GM18868 (cell line): Measurements from ENCODE around the gene TRIM44.
A peak's percentile ranks its signal among the peaks of the same experiment; 100 is the strongest.

Experiments used
- ATAC-seq: cut with Tn5 transposase; IDR thresholded peaks from one replicate; pipeline ENCODE4 v1.9.1; 2021; ENCODE audit warnings: mild to moderate bottlenecking, moderate library complexity; ENCODE audit not compliant: unreplicated experiment

Gene TRIM44, protein sequence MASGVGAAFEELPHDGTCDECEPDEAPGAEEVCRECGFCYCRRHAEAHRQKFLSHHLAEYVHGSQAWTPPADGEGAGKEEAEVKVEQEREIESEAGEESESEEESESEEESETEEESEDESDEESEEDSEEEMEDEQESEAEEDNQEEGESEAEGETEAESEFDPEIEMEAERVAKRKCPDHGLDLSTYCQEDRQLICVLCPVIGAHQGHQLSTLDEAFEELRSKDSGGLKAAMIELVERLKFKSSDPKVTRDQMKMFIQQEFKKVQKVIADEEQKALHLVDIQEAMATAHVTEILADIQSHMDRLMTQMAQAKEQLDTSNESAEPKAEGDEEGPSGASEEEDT

DNA sequence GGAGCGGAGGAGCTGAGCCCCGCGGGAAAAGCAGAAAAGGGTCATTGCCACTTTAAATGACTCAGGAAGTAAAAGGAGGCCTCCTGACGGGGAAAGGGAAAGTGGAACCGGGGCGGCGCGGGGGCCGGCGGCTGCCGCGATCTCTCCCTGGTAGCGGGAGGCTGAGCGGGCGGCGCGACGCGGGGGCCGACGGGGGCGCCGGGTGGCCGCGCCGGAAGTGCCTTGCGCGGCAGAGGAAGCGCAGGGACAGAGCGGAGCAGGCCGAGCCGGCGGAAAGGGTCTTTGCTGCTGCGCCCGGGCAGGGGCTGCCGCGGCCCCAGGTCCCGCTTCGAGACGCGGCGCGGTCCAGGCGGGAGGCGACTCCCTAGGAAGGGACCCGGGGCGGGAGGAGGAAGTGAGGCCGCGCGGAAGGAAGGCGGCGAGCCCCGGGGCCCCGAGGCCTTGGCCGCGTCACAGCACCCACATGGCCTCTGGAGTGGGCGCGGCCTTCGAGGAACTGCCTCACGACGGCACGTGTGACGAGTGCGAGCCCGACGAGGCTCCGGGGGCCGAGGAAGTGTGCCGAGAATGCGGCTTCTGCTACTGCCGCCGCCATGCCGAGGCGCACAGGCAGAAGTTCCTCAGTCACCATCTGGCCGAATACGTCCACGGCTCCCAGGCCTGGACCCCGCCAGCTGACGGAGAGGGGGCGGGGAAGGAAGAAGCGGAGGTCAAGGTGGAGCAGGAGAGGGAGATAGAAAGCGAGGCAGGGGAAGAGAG lies at the start of gene TRIM44:
Gene TRIM44 (plus strand): TSS at position 127 of the 759 bp plus-strand sequence. CDS start 337 bp downstream, at position 464.
- peak; percentile 90 for ATAC-seq

DNA sequence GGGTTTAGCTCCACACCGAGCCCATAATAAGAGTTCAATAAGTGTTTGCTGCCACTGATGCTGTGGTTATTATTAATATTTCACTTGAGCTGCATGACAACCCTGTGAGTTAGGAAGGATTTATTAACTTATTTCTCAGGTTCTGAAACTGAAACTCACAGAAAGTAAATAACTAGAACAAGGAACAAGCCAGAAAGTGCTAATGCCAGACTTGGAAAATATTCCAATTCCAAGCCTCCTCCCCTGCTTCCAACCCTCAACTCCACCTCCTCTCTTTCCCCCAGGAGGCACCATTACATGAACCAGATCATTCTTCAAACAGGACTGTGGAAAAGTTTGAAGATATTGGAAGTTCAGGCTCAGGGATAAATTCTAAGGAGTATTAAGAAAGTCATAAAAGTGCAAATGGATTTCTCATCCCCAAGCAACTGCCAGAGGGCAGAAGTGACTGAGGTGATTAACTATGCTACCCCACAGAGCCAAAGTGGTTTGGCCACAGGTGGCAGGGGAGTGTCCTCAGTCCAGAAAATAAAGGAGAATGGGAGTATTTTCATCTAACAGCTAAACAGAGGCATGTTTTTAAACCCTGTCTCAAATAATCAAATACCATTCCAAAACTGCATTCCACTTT lies 47.5 kb upstream of the TRIM44 start:
- no peak for ATAC-seq

DNA sequence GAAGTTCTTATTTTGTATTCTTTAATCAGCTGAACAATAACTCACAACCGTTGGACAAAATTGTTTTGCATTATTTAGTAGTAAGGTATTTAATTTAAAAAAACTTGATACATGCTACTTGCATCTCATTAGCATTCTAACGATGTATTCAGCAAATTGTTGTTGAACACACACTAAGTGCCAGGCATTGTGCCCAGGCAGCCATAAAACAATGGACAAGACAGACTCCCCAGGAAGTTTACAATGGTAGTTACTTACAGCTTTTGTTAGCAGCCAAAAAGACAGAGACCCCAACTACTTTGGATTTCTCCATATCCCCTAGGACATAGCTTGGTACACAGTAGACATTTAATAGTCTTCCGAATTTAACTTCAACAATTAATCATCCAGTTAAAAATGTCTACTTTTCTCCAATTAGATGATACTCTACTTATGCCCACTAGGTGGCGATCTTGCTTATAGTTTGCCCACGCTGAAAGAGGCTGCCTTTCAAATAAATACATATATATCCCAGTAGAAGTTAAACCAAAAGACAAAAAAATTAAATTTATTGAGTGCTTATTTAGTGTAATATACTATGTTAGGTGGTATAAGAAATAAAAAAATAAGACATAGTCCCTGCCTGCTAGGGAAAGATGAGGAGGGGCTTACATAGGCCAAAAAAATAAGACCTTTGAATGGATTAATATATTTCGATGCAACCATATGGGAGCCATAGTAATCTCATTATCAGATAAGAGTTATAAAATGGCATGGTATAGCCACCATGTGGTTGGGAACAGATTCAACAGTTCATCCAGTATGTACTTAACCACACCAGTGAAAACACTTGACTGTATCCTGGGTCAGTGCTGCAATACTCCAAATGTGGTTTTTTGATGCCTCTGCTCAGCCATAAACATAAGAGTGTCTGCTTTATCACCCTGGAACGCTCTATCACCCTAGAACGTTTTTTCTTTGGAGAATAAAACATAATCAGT lies 46.4 kb upstream of the TRIM44 start:
- no peak for ATAC-seq

DNA sequence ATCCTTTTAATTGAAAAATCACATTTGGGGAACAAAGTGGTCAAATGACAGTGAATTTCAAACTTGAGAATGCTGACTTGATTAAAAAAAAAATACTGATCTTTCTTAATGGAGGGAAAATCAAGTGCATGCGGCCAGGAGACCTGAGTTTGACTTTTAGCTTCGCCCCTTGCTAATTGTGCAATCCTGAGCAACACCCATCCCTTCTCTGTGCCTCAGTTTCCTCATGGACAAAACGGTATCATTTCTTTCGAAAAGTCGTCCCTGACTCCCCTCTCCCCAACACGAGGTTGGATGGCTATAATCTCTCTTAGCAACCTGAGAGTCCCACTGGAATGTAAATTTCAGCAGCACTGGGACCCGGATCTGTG lies 45.3 kb upstream of the TRIM44 start:
- no peak for ATAC-seq

DNA sequence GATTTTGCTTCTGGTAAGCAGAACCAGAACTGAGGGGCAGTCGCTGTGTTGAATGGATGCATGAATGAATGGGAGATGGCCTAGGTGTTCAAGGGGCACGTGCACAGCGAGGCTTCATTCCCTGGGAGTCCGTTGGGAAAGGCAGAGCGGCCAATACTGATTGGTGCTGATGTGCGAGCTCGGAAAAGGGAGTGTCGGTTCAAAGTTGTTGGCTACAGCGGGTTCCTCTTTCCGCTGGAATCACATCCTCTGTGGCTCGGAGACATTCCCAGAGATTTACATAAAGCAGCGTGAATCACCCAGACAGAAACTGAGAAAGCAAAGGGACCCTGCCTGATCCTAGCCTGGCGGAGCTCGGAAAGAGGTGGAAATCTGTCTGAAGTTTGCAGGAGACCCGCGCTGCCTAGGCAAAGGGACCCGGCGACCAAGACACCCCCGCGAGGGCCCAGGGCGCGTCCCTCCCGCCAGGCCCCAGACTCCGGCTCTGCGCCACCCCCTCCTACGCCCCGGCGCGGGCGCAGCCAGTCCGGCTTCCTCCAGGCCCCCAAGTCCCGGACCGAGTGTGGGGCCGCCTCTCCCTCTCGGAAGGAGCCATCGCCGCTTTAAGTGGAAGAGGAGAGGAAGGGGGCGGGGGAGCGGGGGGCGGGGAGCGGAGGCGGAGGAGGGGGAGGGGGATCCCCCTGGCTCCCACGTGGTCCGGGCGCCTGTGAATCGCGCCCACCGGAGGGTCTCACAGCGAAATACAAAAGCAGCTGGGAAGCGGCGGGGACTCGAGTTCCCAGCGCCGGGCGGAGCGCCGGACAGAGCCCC lies 44.7 kb upstream of the TRIM44 start, which contains the start of gene FJX1:
Gene FJX1 (plus strand): TSS at position 774 of the 810 bp plus-strand sequence. CDS start 177 bp downstream, outside the sequence.
- peak; percentile 36 for ATAC-seq

DNA sequence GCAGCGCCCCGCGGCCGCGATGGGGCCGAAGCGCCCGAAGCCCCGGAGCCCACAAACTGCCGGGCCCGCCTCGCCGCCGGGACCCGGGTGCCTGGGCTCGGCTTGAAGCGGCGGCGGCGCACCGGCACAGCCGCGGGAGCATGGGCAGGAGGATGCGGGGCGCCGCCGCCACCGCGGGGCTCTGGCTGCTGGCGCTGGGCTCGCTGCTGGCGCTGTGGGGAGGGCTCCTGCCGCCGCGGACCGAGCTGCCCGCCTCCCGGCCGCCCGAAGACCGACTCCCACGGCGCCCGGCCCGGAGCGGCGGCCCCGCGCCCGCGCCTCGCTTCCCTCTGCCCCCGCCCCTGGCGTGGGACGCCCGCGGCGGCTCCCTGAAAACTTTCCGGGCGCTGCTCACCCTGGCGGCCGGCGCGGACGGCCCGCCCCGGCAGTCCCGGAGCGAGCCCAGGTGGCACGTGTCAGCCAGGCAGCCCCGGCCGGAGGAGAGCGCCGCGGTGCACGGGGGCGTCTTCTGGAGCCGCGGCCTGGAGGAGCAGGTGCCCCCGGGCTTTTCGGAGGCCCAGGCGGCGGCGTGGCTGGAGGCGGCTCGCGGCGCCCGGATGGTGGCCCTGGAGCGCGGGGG lies 44.0 kb upstream of the TRIM44 start:
- ATAC-seq: peak; percentile 40

DNA sequence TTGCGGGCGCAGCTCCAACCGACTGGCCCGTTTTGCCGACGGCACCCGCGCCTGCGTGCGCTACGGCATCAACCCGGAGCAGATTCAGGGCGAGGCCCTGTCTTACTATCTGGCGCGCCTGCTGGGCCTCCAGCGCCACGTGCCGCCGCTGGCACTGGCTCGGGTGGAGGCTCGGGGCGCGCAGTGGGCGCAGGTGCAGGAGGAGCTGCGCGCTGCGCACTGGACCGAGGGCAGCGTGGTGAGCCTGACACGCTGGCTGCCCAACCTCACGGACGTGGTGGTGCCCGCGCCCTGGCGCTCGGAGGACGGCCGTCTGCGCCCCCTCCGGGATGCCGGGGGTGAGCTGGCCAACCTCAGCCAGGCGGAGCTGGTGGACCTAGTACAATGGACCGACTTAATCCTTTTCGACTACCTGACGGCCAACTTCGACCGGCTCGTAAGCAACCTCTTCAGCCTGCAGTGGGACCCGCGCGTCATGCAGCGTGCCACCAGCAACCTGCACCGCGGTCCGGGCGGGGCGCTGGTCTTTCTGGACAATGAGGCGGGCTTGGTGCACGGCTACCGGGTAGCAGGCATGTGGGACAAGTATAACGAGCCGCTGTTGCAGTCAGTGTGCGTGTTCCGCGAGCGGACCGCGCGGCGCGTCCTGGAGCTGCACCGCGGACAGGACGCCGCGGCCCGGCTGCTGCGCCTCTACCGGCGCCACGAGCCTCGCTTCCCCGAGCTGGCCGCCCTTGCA lies 43.3 kb upstream of the TRIM44 start:
- ATAC-seq: peak; percentile 38

DNA sequence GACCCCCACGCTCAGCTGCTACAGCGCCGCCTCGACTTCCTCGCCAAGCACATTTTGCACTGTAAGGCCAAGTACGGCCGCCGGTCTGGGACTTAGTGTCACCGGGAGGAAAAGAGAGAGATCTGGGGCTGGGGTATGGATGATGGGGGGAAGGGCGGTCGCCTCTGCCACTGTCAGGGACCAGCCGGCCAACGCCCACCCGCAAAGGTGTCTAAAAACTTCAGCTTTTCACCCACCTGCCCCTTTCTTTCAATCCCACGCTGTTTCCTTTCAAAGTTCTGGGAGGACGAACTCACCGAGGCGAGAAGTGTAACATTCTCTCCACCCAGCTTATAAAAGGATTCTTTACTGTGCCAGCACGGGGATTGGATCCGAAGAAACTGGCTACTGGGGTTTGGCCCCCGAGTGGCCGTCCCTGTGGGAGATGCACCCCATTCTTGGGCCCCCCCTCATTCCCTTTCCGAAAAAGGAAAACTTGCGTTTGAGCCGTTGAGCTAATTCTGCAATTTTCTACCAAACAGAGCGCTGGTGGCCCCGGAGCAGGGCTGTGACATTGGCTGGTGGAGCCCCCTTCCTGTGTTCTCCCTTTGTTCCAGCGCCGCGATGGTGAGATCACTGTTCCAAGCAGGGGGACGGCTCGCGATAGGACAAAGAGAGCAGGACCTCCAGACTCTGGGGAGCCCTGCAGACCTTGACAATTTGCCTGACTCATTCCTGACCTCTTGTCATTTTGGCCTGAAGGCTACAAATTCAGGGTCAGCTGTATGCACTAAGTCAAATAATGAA lies 42.5 kb upstream of the TRIM44 start:
- no peak for ATAC-seq

DNA sequence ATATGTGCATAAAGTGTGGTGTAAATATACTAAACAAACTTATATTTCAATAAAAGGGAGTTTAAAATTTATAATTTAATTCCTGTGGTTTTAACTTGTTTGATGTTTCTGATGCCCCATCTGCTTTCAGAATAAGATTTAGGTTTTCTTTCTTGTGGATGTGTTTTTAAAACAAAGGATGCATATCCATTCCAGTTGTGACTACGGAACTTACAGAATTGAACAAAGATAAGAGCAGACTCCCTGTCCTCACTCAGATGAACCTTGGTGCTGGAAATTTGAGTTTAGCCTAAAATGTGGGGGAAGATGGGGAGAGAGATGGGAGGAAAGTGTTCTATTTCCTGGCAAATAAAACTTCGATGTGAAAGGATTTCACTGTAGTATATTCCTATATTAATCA lies 41.8 kb upstream of the TRIM44 start:
- ATAC-seq: no peak

DNA sequence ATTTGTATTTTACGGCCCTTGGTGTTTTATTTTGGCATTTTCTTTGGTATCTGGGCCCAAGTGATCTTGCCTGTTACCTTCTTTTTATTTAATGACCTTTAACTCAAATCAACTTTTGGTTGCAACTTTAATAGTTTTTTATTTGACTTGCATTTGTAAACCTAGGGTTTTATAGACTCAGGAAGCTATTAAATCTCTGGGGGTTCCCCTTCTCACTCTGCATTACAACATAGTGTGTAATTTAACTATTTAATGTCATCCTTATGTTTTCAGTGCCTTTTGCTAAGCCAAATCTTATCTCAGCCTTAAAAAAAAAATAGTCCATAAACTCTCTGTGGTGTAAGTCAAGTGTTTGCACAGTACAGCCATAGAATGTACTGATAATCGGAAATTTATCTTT lies 41.0 kb upstream of the TRIM44 start:
- ATAC-seq: no peak

DNA sequence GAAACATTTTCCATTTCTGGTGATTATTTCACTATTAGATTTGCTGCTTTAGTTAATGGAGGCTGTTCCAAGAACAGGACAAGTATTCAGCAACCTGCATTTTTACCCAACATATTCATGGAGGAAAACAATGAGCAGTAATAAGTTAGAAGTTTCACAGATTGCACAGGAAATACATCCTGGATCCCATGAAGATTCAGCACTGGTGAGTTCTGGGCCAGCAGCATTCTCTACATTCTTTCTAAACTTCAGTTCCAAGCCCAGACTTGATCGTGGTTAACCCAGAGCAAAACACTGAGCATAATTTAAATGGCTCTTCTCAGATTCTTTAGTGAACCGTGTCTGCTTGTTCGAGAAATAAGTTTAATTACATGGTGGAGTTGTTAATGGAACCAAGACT lies 40.5 kb upstream of the TRIM44 start:
- ATAC-seq: no peak

DNA sequence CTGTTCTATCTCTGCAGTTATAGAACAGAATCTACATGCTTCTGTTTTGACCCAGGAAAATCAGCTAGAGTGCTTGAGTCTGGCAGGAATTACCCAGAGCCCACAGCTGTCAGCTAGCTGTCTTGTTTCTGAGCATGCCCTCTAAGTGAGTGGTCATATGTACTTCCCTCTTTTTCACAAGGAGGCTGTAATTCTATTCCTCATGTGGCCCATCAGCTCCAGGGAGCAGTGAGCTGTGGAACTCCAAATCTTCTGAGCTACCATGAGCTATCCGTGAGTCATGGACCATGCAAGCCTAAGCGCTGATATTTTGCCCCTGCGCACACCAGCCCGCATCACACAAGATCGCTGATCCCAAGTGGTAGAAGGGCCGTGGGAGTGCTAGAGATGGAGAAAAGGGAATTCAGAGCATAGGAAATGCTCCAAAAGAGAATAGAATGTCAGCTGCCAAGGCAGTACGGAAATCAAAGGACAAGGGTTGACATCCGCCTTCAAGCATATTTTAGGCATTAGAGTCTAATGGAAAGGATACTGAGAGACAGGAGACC lies 38.9 kb upstream of the TRIM44 start:
- ATAC-seq: no peak

DNA sequence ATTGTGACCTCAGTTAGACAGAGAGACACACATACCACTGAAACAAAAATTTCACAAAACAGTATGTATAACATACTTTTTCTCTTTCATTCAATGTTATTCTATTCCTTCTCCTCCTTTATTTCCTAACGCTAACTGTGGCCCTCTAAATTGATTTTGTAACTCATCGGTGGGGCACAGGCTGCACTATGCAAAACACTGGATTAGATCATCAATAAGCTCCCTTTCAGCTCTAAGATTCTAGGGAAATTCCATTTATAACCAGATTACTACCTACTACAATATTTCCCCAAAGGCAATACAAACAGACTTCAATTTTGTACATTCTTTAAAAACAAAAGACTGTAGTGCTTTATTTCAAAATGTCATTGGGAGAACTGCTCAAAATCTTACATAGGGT lies 38.3 kb upstream of the TRIM44 start:
- ATAC-seq: no peak

DNA sequence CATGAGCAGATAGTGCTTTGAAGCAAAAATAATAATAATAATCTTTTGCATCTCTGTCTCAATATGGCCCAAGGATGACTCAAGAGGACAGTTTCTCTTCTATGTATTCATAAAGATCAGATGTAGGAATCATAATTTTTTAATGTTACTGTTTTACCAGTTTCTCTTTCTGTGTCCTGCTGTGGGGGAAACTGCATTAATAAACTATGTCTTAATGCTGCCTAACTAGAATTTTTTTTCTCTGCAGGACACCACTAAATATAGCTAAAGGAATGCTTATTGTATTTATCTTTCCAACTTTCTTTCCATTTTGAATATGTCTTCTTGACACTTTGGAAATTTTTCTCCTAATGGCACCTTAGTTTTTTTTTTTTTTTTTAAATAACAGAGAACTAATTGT lies 37.8 kb upstream of the TRIM44 start:
- ATAC-seq: no peak

DNA sequence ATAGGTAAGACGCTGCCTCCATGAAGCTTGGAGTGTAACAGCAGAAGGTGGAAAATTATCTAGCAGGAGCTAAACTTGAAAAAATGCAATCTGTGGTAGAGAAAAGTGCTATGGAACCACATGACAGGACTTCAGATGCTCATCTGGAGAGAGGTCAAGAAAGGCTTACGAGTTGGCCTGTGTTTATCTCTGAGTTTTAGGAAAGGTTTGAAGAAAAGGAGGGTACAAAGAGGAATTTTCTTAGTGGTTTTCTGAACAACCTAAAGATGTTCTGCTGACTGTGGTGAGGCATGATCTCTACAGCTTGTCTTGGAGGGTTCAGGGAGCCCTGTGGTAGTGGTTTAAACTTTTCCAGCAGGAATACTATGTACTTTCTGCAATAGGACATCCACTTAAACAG lies 36.1 kb upstream of the TRIM44 start:
- ATAC-seq: no peak

DNA sequence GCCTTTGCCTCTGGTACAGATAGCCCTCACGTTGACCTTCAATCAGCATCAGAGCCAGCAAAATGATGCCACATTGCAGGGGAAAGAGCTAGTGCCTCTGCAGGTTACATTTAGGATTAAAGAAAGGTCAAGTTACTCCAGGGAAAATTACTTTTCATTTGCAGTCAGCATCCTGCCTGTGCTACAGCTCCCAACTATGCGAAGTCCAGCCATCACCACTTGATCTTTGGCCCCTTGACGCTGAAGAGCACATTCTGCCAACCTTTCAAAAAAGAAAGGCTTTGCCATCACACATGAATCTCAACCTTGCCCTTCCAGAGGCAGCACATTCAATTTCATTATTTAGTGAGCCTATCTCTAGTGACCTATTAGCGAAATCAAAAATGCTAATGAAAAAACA lies 33.1 kb upstream of the TRIM44 start:
- no peak for ATAC-seq

DNA sequence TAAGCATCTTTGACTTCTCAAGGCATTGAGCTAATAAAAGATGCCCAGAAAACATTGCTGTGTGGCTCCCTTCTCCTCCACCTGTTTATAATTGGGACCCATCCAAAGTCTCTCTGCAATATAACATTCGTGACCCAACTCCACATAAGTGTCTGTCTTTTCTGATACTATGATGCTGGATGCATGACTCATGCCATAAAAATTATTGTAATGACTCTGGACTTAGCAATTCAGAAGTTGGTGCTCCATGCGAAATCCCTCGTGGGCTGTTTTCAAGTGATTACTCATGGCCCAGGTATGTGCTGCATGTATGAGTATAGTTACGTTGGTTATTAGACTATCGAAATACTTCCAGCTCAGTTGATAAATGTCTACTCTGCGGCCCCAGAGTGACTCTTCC lies 32.7 kb upstream of the TRIM44 start:
- ATAC-seq: no peak

DNA sequence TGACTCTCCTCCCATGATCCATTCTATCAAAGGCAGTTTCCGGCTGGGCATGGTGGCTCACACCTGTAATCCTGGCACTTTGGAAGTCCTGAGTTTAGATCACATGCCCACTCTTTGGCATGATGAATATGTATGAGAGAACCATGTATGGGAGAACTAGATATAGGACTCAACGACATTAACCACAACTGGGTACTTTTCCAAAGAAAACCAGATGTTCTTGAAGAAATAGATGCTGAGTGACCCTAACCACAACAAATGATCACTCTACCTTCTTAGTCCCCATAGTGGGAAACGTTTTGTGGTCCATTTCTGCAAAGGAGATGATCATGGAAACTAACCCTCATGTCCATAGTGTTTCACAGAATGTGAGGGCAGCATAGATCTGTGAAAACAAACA lies 30.7 kb upstream of the TRIM44 start:
- no peak for ATAC-seq
